ENCODE measurements around the gene SMTNL1. TPM values are rescaled to one million over a fixed set of nuclear protein-coding genes. Genes with fewer than 3 reads are reported as not detected.

The SMTNL1 gene
- polyA plus RNA-seq, 2 of the 4 experiments (the other 2 are of a cell fraction): not detected

GRCh38 chr11:57512646-57513451, 24.5 kb upstream of the SMTNL1 start:
- Histone ChIP-seq H3K4me1 (peaks cover 4% of the 10 kb centered on the region; the same call in 1 of the 3 replicates), H3K4me2 (no peak overlapping the region), H3K4me3 (no peak overlapping the region), H3K27ac (no peak overlapping the region), H3K9me3 (no peaks in the 10 kb centered on the region)
- 76% methylated on average over 12 of the region's 12 CpGs for WGBS (ENCODE audit: missing lambda C conversion rate)
- no peak for DNase-seq (ENCODE audit: low read depth in 1 of 2, low spot score in 1 of 2)
- no peak for FAIRE-seq
- no peak for ATAC-seq
- POLR2A ChIA-PET: no interaction called here
- TF ChIP-seq KDM1A (IDR thresholded peaks at IDR 0.05; ENCODE audit: low read depth): no peak
- TF ChIP-seq, protein P1, sequence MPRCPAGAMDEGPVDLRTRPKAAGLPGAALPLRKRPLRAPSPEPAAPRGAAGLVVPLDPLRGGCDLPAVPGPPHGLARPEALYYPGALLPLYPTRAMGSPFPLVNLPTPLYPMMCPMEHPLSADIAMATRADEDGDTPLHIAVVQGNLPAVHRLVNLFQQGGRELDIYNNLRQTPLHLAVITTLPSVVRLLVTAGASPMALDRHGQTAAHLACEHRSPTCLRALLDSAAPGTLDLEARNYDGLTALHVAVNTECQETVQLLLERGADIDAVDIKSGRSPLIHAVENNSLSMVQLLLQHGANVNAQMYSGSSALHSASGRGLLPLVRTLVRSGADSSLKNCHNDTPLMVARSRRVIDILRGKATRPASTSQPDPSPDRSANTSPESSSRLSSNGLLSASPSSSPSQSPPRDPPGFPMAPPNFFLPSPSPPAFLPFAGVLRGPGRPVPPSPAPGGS (IDR thresholded peaks at IDR 0.05): no peak
- no peak for TF ChIP-seq PHF8 (IDR thresholded peaks at IDR 0.05; ENCODE audit: borderline replicate concordance, low read depth)
- no peak for TF ChIP-seq BHLHE40 (IDR thresholded peaks at IDR 0.05; ENCODE audit: low read depth, low read length)
- no peak for TF ChIP-seq HDAC2 (IDR thresholded peaks at IDR 0.05)
- TF ChIP-seq POLR2A (IDR thresholded peaks at IDR 0.05; ENCODE audit: low read length): no peak
- no peak for TF ChIP-seq ZFP36 (IDR thresholded peaks at IDR 0.05; ENCODE audit: borderline replicate concordance, partially characterized antibody)
- no peak for TF ChIP-seq CEBPB (IDR thresholded peaks at IDR 0.05)
- no peak for TF ChIP-seq CTCF (IDR thresholded peaks at IDR 0.05)
- TF ChIP-seq HOXB5 (CRISPR knock-in tag; IDR thresholded peaks at IDR 0.05): no peak
- TF ChIP-seq MAFK (IDR thresholded peaks at IDR 0.05; ENCODE audit: partially characterized antibody): no peak
- TF ChIP-seq RAD21 (conservative IDR thresholded peaks at IDR 0.05 in 1 of 2, IDR thresholded peaks at IDR 0.05 in 1 of 2): no peak
- TF ChIP-seq EHF (CRISPR knock-in tag; IDR thresholded peaks at IDR 0.05): no peak
- CTCF ChIA-PET: interaction anchor here (0.8 to 8.6 kb wide), 6 partner anchors 9 to 55 kb away, joined by 3 to 119 read pairs (median 6); partner anchors contain the start of gene RTN4RL2

GRCh38 chr11:57513452-57513795, 24.0 kb upstream of the SMTNL1 start:
- TF ChIP-seq POLR2AphosphoS2 (conservative IDR thresholded peaks at IDR 0.05; ENCODE audit: low read length) (no peak), FOSB (CRISPR knock-in tag; IDR thresholded peaks at IDR 0.05) (no peak), KDM5A (IDR thresholded peaks at IDR 0.05) (no peak), RFX5 (IDR thresholded peaks at IDR 0.05) (no peak), JUNB (IDR thresholded peaks at IDR 0.05) (no peak), HEYL (CRISPR knock-in tag; IDR thresholded peaks at IDR 0.05) (no peak), TFCP2L1 (CRISPR knock-in tag; IDR thresholded peaks at IDR 0.05) (no peak), NFE2L2 (conservative IDR thresholded peaks at IDR 0.05; ENCODE audit: low read length) (no peak), HDAC2 (IDR thresholded peaks at IDR 0.05) (no peak), ZSCAN20 (CRISPR knock-in tag; IDR thresholded peaks at IDR 0.05) (no peak), TP53 (CRISPR knock-in tag; IDR thresholded peaks at IDR 0.05) (no peak), ZC3H11A (IDR thresholded peaks at IDR 0.05) (no peak), CHD4 (IDR thresholded peaks at IDR 0.05; ENCODE audit: borderline replicate concordance) (no peak), CHD2 (IDR thresholded peaks at IDR 0.05; ENCODE audit: low read length, partially characterized antibody) (no peak), HES2 (IDR thresholded peaks at IDR 0.05) (no peak), RNF2 (IDR thresholded peaks at IDR 0.05; ENCODE audit: borderline replicate concordance, low read depth) (no peak), RAD21 (conservative IDR thresholded peaks at IDR 0.05 in 1 of 2, IDR thresholded peaks at IDR 0.05 in 1 of 2) (no peak), HOXB5 (CRISPR knock-in tag; IDR thresholded peaks at IDR 0.05) (no peak), JUN (IDR thresholded peaks at IDR 0.05) (no peak)
- TF ChIP-seq, protein P1 (IDR thresholded peaks at IDR 0.05): no peak
- H3K4me3 ChIP-seq: no peak overlapping the region
- H3K9me3 ChIP-seq: no peaks in the 10 kb centered on the region
- H3K4me2 ChIP-seq: no peak overlapping the region
- no peak overlapping the region for H3K27ac ChIP-seq
- ATAC-seq (no peak), DNase-seq (ENCODE audit: low read depth in 1 of 2, low spot score in 1 of 2) (no peak), FAIRE-seq (no peak)
- H3K4me1 ChIP-seq: peaks cover 4% of the 10 kb centered on the region; the same call in 1 of the 3 replicates
- CTCF ChIA-PET: interaction anchor here (0.8 to 8.6 kb wide), 6 partner anchors 9 to 55 kb away, joined by 3 to 119 read pairs (median 6); partner anchors contain the start of gene RTN4RL2
- WGBS (ENCODE audit: missing lambda C conversion rate): 82% methylated on average over 1 of the region's 1 CpG
- POLR2A ChIA-PET: no interaction called here
